ENCODE data around the gene ABCA3. TPM values are rescaled to one million over a fixed set of nuclear protein-coding genes. Genes with fewer than 3 reads are reported as not detected.

ABCA3 gene
- total and polyA plus RNA-seq, 7 experiments from 2014 or later = 1.7 to 10.0 (median 7.4) TPM

DNA sequence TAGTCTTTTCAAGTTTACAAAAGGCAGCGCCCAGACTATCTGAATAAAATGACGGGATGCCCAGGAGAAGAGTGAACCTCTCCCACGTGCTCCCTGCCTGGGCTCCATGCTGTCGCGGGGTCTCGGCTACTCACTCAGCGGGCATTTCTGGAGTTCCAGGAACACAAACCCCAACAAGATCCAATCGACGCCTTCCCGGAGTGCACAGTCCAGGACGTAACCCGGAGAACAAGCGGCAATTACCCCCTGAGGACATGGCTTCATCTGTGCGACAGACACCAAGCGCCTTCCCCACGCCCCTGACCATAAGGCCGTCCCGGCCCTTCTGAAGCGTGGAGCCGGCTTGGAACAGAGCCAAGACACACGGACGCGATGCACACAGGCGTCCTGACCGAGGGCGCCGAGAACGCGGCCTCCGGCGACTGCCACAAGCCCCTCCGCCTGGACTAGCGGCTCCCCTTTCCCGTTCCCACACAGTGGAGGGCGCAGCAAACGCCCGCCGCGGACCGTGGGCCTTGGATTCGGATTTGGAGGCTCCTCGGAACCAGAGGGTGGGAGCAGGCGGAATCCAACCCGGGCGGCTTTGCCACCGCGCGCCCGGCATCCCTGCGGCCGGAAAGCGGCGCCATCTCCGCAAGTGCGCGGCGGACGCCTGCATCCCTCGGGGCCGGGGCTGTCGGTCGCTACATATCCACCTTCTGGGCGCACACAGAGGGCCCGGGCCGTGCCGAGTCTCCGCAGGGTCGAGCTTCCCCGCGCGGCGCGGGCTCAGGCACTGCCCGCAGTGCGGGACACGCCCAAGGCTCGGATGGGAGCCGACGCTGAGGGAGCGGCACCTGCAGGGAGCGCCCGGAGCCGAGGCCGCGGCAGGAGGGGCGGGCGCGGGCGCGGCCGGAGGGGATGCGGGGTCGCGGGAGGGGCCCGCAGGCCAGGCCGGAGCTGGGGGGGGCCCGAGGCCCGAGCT is 725 bp downstream of the ABCA3 start:
- H3K36me3 Mint-ChIP-seq = peaks cover 0 to 5% (median 0%) of the 10 kb centered on the region in 5 donors
- ChIA-PET POLR2A (interaction anchor here (0.5 kb wide), 1 partner anchor 200 kb away, joined by 3 read pairs; no protein-coding TSS in a partner anchor), CTCF (interaction anchor here (0.6 to 0.9 kb wide), 3 partner anchors 74 to 148 kb away, joined by 3 to 4 read pairs (median 3); no protein-coding TSS in a partner anchor)
- intact Hi-C loops (cut with micrococcal nuclease) = loop anchor here (1.0 to 2.0 kb wide), 8 partner anchors 72 to 161 kb away; partner anchors contain the start of genes CCNF (in 2 of the 2), RNPS1 (in 2 of the 2) and TEDC2 (in 1 of the 2)
- H3K27me3 Mint-ChIP-seq = peaks cover 0 to 33% (median 0%) of the 10 kb centered on the region in 5 donors
- no peaks in the 10 kb centered on the region for H3K27me3 ChIP-seq (ENCODE audit: control insufficient read depth in 2 of 2, insufficient read depth in 2 of 2, low read length in 2 of 2)
- DNase-seq (peak; percentile 10 to 63 (median 37)), ATAC-seq (peak; percentile 30)
- peak overlapping the region; percentile 62 for H3K4me3 ChIP-seq (ENCODE audit: low read length)
- H3K4me3 Mint-ChIP-seq = peak overlapping the region; percentile 78 to 91 (median 86)
- peaks cover 0 to 2% (median 0%) of the 10 kb centered on the region in 11 donors for H3K9me3 Mint-ChIP-seq
- H3K27ac Mint-ChIP-seq = peak overlapping the region in 7 of 9 donors; percentile 31 to 82 (median 51)
- H3K4me1 Mint-ChIP-seq = peaks cover 9 to 19% (median 16%) of the 10 kb centered on the region in 7 donors
- H3K27ac ChIP-seq (ENCODE audit: low read depth, low read length) = peak overlapping the region; percentile 15
- no peaks in the 10 kb centered on the region for H3K9me3 ChIP-seq (ENCODE audit: control insufficient read depth in 2 of 3, low read length in 3 of 3)
- H3K36me3 ChIP-seq (ENCODE audit: control insufficient read depth in 2 of 3, insufficient read depth in 3 of 3, low read length in 3 of 3) = no peaks in the 10 kb centered on the region
- H3K4me1 ChIP-seq (ENCODE audit: control insufficient read depth in 2 of 2, insufficient read depth in 2 of 2, low read length in 2 of 2) = peaks cover 6 to 9% of the 10 kb centered on the region in 2 donors

GRCh38 chr16:2337431-2338296 is 2.9 kb downstream of the ABCA3 start:
- H3K4me1 ChIP-seq (ENCODE audit: control insufficient read depth in 2 of 2, insufficient read depth in 2 of 2, low read length in 2 of 2) = peaks cover 6 to 9% of the 10 kb centered on the region in 2 donors
- peaks cover 0 to 2% (median 0%) of the 10 kb centered on the region in 11 donors for H3K9me3 Mint-ChIP-seq
- intact Hi-C loops (cut with micrococcal nuclease) = no loop called here
- ChIA-PET CTCF (no interaction called here), POLR2A (interaction anchor here (1.1 kb wide), 1 partner anchor 151 kb away, joined by 3 read pairs; no protein-coding TSS in a partner anchor)
- no peaks in the 10 kb centered on the region for H3K27me3 ChIP-seq (ENCODE audit: control insufficient read depth in 2 of 2, insufficient read depth in 2 of 2, low read length in 2 of 2)
- peaks cover 0 to 5% (median 0%) of the 10 kb centered on the region in 5 donors for H3K36me3 Mint-ChIP-seq
- peaks cover 9 to 18% (median 14%) of the 10 kb centered on the region in 7 donors for H3K4me1 Mint-ChIP-seq
- peaks cover 0 to 14% (median 0%) of the 10 kb centered on the region in 5 donors for H3K27me3 Mint-ChIP-seq
- H3K27ac ChIP-seq (ENCODE audit: low read depth, low read length) = no peak overlapping the region
- no peak overlapping the region for H3K4me3 ChIP-seq (ENCODE audit: low read length)
- H3K9me3 ChIP-seq (ENCODE audit: control insufficient read depth in 2 of 3, low read length in 3 of 3) = no peaks in the 10 kb centered on the region
- DNase-seq = no peak
- no peak for ATAC-seq
- H3K4me3 Mint-ChIP-seq = peak overlapping the region in 2 of 10 donors; percentile 51 to 79
- H3K27ac Mint-ChIP-seq = no peak overlapping the region
- no peaks in the 10 kb centered on the region for H3K36me3 ChIP-seq (ENCODE audit: control insufficient read depth in 2 of 3, insufficient read depth in 3 of 3, low read length in 3 of 3)

- Mint-ChIP-seq H3K9me3 (no peaks in the 10 kb centered on the region), H3K4me1 (peaks cover 8 to 18% (median 12%) of the 10 kb centered on the region in 7 donors), H3K27ac (no peak overlapping the region), H3K36me3 (peaks cover 0 to 3% (median 0%) of the 10 kb centered on the region in 5 donors), H3K4me3 (no peak overlapping the region), H3K27me3 (peaks cover 0 to 10% (median 4%) of the 10 kb centered on the region in 5 donors)
- Histone ChIP-seq H3K4me1 (ENCODE audit: control insufficient read depth in 2 of 2, insufficient read depth in 2 of 2, low read length in 2 of 2) (peaks cover 5 to 6% of the 10 kb centered on the region in 2 donors), H3K4me3 (ENCODE audit: low read length) (no peak overlapping the region), H3K27me3 (ENCODE audit: control insufficient read depth in 2 of 2, insufficient read depth in 2 of 2, low read length in 2 of 2) (no peaks in the 10 kb centered on the region), H3K27ac (ENCODE audit: low read depth, low read length) (no peak overlapping the region), H3K36me3 (ENCODE audit: control insufficient read depth in 2 of 3, insufficient read depth in 3 of 3, low read length in 3 of 3) (no peaks in the 10 kb centered on the region), H3K9me3 (ENCODE audit: control insufficient read depth in 2 of 3, low read length in 3 of 3) (no peaks in the 10 kb centered on the region)
- ChIA-PET POLR2A (no interaction called here), CTCF (interaction anchor here (0.6 kb wide), 1 partner anchor 1838 kb away, joined by 5 read pairs; no protein-coding TSS in a partner anchor)
- ATAC-seq = no peak
- intact Hi-C loops (cut with micrococcal nuclease) = no loop called here
- no peak for DNase-seq
Observed at GRCh38 chr16:2335286-2335895, 5.1 kb downstream of the ABCA3 start.

- CTCF ChIA-PET = interaction anchor here (0.6 kb wide), 1 partner anchor 542 kb away, joined by 6 read pairs; no protein-coding TSS in a partner anchor
- Mint-ChIP-seq H3K9me3 (no peaks in the 10 kb centered on the region), H3K27me3 (peaks cover 0 to 10% (median 4%) of the 10 kb centered on the region in 5 donors), H3K4me3 (no peak overlapping the region), H3K27ac (no peak overlapping the region), H3K4me1 (peaks cover 0 to 9% (median 4%) of the 10 kb centered on the region in 7 donors), H3K36me3 (no peaks in the 10 kb centered on the region)
- no peaks in the 10 kb centered on the region for H3K27me3 ChIP-seq (ENCODE audit: control insufficient read depth in 2 of 2, insufficient read depth in 2 of 2, low read length in 2 of 2)
- H3K36me3 ChIP-seq (ENCODE audit: control insufficient read depth in 2 of 3, insufficient read depth in 3 of 3, low read length in 3 of 3) = no peaks in the 10 kb centered on the region
- no peak overlapping the region for H3K4me3 ChIP-seq (ENCODE audit: low read length)
- no peaks in the 10 kb centered on the region for H3K9me3 ChIP-seq (ENCODE audit: control insufficient read depth in 2 of 3, low read length in 3 of 3)
- intact Hi-C loops (cut with micrococcal nuclease) = no loop called here
- no peaks in the 10 kb centered on the region for H3K4me1 ChIP-seq (ENCODE audit: control insufficient read depth in 2 of 2, insufficient read depth in 2 of 2, low read length in 2 of 2)
- DNase-seq = no peak
- POLR2A ChIA-PET = no interaction called here
- no peak for ATAC-seq
- no peak overlapping the region for H3K27ac ChIP-seq (ENCODE audit: low read depth, low read length)
Observed at GRCh38 chr16:2333772-2334379, 6.7 kb downstream of the ABCA3 start.

- H3K4me1 Mint-ChIP-seq = peaks cover 0 to 8% (median 4%) of the 10 kb centered on the region in 7 donors
- H3K27me3 Mint-ChIP-seq = peaks cover 0 to 10% (median 4%) of the 10 kb centered on the region in 5 donors
- intact Hi-C loops (cut with micrococcal nuclease) = no loop called here
- Histone ChIP-seq H3K9me3 (ENCODE audit: control insufficient read depth in 2 of 3, low read length in 3 of 3) (no peaks in the 10 kb centered on the region), H3K27ac (ENCODE audit: low read depth, low read length) (no peak overlapping the region), H3K4me3 (ENCODE audit: low read length) (no peak overlapping the region), H3K4me1 (ENCODE audit: control insufficient read depth in 2 of 2, insufficient read depth in 2 of 2, low read length in 2 of 2) (no peaks in the 10 kb centered on the region), H3K27me3 (ENCODE audit: control insufficient read depth in 2 of 2, insufficient read depth in 2 of 2, low read length in 2 of 2) (no peaks in the 10 kb centered on the region), H3K36me3 (ENCODE audit: control insufficient read depth in 2 of 3, insufficient read depth in 3 of 3, low read length in 3 of 3) (no peaks in the 10 kb centered on the region)
- no peak overlapping the region for H3K27ac Mint-ChIP-seq
- H3K9me3 Mint-ChIP-seq = no peaks in the 10 kb centered on the region
- H3K36me3 Mint-ChIP-seq = peaks cover 0 to 5% (median 0%) of the 10 kb centered on the region in 5 donors
- no peak overlapping the region for H3K4me3 Mint-ChIP-seq
- no peak for DNase-seq
- no peak for ATAC-seq
- POLR2A ChIA-PET = no interaction called here
- CTCF ChIA-PET = no interaction called here
Observed at GRCh38 chr16:2333231-2333630, 7.3 kb downstream of the ABCA3 start.

Measured in naive thymus-derived CD4-positive, alpha-beta T cell (primary cell).